Body of pancreas (tissue), 4 donors: Measurements from ENCODE around the gene KRTAP3-3.

Experiments
- CTCF ChIP-seq, 7 experiments: fragments of 450-650 bp in 4 of 7; fragments of 200-600 bp in 3 of 7; sonication (generic) in 3 of 7; IDR thresholded peaks; one replicate each; pipeline ENCODE4 v1.5.1; 2016 to 2019; ENCODE audit warnings: antibody characterized with exemption in 7 of 7
- POLR2A ChIP-seq, 3 donors: fragments of 450-650 bp; IDR thresholded peaks; one replicate each; pipeline ENCODE4 v1.6.1; 2016; ENCODE audit warnings: antibody characterized with exemption in 3 of 3, mild to moderate bottlenecking in 2 of 3

DNA sequence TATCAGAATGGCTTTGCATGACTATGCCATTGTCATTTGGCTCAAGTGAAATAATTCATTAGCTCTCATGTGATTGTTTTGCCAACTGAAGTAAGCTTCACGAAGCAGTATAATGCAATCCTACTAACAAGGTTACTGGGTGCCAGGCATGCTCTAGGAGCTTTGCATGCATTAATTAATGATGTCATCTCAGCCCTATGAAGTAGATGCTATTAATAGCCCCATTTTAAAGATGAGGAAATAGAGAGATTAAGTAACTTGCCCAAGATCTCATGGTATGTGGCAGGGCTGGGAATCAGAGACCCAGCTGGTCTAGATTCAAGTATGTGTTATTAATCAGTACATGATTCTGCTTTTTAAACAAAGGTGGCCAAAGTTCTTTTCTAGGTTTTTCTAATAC, 41.3 kb downstream of the KRTAP3-3 start:
- TF ChIP-seq CTCF (IDR thresholded peaks at IDR 0.05) (no peak), POLR2A (IDR thresholded peaks at IDR 0.05) (no peak)
